Trophoblast cell (in vitro differentiated cells and primary cell): Measurements from ENCODE around the gene MACROH2A1.

Experiments
- DNase-seq, 2 donors: peaks; one replicate each; pipeline ENCODE4 v3.0.0-alpha.2; 2016
- H2AFZ ChIP-seq: 2 replicates; pipeline ENCODE4 v1.6.1; 2013; ENCODE audit warnings: low read length, moderate library complexity, mild to moderate bottlenecking; ENCODE audit not compliant: insufficient read depth, poor library complexity
- H2AK5ac ChIP-seq: 2 replicates; pipeline ENCODE4 v1.6.1; 2013; ENCODE audit warnings: mild to moderate bottlenecking, low read length
- H2BK120ac ChIP-seq: 2 replicates; pipeline ENCODE4 v1.6.1; 2013; ENCODE audit warnings: low read length, mild to moderate bottlenecking, moderate library complexity; ENCODE audit not compliant: insufficient read depth, poor library complexity
- H2BK12ac ChIP-seq: 2 replicates; pipeline ENCODE4 v1.6.1; 2013; ENCODE audit warnings: mild to moderate bottlenecking, low read length, moderate library complexity
- H2BK5ac ChIP-seq: 2 replicates; pipeline ENCODE4 v1.6.1; 2013; ENCODE audit warnings: low read length, low read depth, moderate library complexity, mild to moderate bottlenecking; ENCODE audit not compliant: poor library complexity
- H3K14ac ChIP-seq: 2 replicates; pipeline ENCODE4 v1.6.1; 2013; ENCODE audit warnings: mild to moderate bottlenecking, low read length
- H3K18ac ChIP-seq: 2 replicates; pipeline ENCODE4 v1.6.1; 2013; ENCODE audit warnings: mild to moderate bottlenecking, low read length
- H3K23ac ChIP-seq: 2 replicates; pipeline ENCODE4 v1.6.1; 2013; ENCODE audit warnings: low read length
- H3K27ac ChIP-seq: 2 replicates; pipeline ENCODE4 v1.5.1; 2013; ENCODE audit warnings: low read depth, mild to moderate bottlenecking, inconsistent platforms, low read length, moderate library complexity
- H3K27me3 ChIP-seq: 2 replicates; pipeline ENCODE4 v1.6.1; 2013; ENCODE audit warnings: inconsistent platforms, mild to moderate bottlenecking, low read length, moderate library complexity; ENCODE audit not compliant: insufficient read depth
- H3K36me3 ChIP-seq, 2 experiments: 1 replicate in 1 of 2; 2 replicates in 1 of 2; pipeline ENCODE4 v1.6.1; 2013; ENCODE audit warnings: low read length in 2 of 2, mild to moderate bottlenecking in 2 of 2, moderate library complexity in 1 of 2; ENCODE audit not compliant: insufficient read depth in 2 of 2, control insufficient read depth in 1 of 2
- H3K4ac ChIP-seq: 2 replicates; pipeline ENCODE4 v1.6.1; 2013; ENCODE audit warnings: low read depth, mild to moderate bottlenecking, low read length, moderate library complexity
- H3K4me1 ChIP-seq, 2 experiments: 1 replicate in 1 of 2; 2 replicates in 1 of 2; pipeline ENCODE4 v1.6.1; 2013; ENCODE audit warnings: low read length in 2 of 2, mild to moderate bottlenecking in 2 of 2, moderate library complexity in 1 of 2; ENCODE audit not compliant: insufficient read depth in 2 of 2, control insufficient read depth in 1 of 2
- H3K4me2 ChIP-seq: 2 replicates; pipeline ENCODE4 v1.6.1; 2013; ENCODE audit warnings: inconsistent platforms, mild to moderate bottlenecking, low read length, moderate library complexity
- H3K4me3 ChIP-seq: 2 replicates; pipeline ENCODE4 v1.5.1; 2013; ENCODE audit warnings: mild to moderate bottlenecking, low read depth, low read length, inconsistent platforms
- H3K79me1 ChIP-seq: one replicate; pipeline ENCODE4 v1.6.1; 2013; ENCODE audit warnings: low read length
- H3K79me2 ChIP-seq: 2 replicates; pipeline ENCODE4 v1.6.1; 2013; ENCODE audit warnings: low read length, mild to moderate bottlenecking; ENCODE audit not compliant: control insufficient read depth, insufficient read depth, poor library complexity
- H3K9ac ChIP-seq: 2 replicates; pipeline ENCODE4 v1.6.1; 2013; ENCODE audit warnings: mild to moderate bottlenecking, low read length
- H3K9me3 ChIP-seq: 2 replicates; pipeline ENCODE4 v1.6.1; 2013; ENCODE audit warnings: low read depth, mild to moderate bottlenecking, control low read depth, inconsistent platforms, low read length; ENCODE audit not compliant: insufficient read depth
- H4K12ac ChIP-seq: 2 replicates; pipeline ENCODE4 v1.6.1; 2013; ENCODE audit warnings: low read depth, mild to moderate bottlenecking, low read length, moderate library complexity
- H4K8ac ChIP-seq: 2 replicates; pipeline ENCODE4 v1.6.1; 2013; ENCODE audit warnings: low read depth, mild to moderate bottlenecking, low read length, moderate library complexity
- H4K91ac ChIP-seq: one replicate; pipeline ENCODE4 v1.6.1; 2013; ENCODE audit warnings: low read depth, mild to moderate bottlenecking, low read length, moderate library complexity
- WGBS: extraction: QIAGEN DNeasy Blood & Tissue Kit; methylation state at CpG from one replicate; pipeline ENCODE4 v1.1.7; 2013; ENCODE audit warnings: missing lambda C conversion rate; ENCODE audit not compliant: insufficient read length, insufficient coverage; ENCODE audit errors: extremely low coverage; 5-methylcytosine and 5-hydroxymethylcytosine counted together

Gene MACROH2A1

GRCh38 chr5:135377751-135378680 lies 21.0 kb downstream of the MACROH2A1 start:
- Histone ChIP-seq H3K4me1 (peaks cover 16 to 36% of the 10 kb centered on the region in 2 experiments), H4K12ac (no peak overlapping the region), H3K79me1 (peaks cover 1% of the 10 kb centered on the region), H4K8ac (no peak overlapping the region), H3K23ac (no peak overlapping the region), H3K9me3 (no peaks in the 10 kb centered on the region), H3K36me3 (peaks cover 22 to 43% of the 10 kb centered on the region in 2 experiments), H2AFZ (no peak overlapping the region), H2BK120ac (no peak overlapping the region), H3K27ac (no peak overlapping the region), H3K4ac (no peak overlapping the region), H2BK12ac (no peak overlapping the region), H3K18ac (peak overlapping the region; percentile 24), H4K91ac (peak overlapping the region; percentile 21), H2AK5ac (no peak overlapping the region), H3K4me3 (no peak overlapping the region), H2BK5ac (no peak overlapping the region), H3K4me2 (no peak overlapping the region), H3K9ac (no peak overlapping the region), H3K27me3 (no peaks in the 10 kb centered on the region), H3K79me2 (no peaks in the 10 kb centered on the region), H3K14ac (peak overlapping the region; percentile 8)
- DNase-seq, result no peak
- no CpG with 5 or more reads among the region's 17 CpGs for WGBS

- Histone ChIP-seq H4K91ac (no peak overlapping the region), H4K8ac (no peak overlapping the region), H3K9me3 (no peaks in the 10 kb centered on the region), H2BK120ac (no peak overlapping the region), H3K79me1 (peaks cover 5% of the 10 kb centered on the region), H3K4me3 (no peak overlapping the region), H3K4ac (no peak overlapping the region), H3K23ac (no peak overlapping the region), H2AK5ac (no peak overlapping the region), H3K14ac (no peak overlapping the region), H2BK5ac (no peak overlapping the region), H3K9ac (no peak overlapping the region), H2AFZ (no peak overlapping the region), H3K4me1 (peaks cover 16 to 39% of the 10 kb centered on the region in 2 experiments), H3K79me2 (no peaks in the 10 kb centered on the region), H3K27ac (no peak overlapping the region), H2BK12ac (no peak overlapping the region), H3K4me2 (no peak overlapping the region), H4K12ac (no peak overlapping the region), H3K36me3 (peaks cover 28 to 47% of the 10 kb centered on the region in 2 experiments), H3K18ac (no peak overlapping the region), H3K27me3 (no peaks in the 10 kb centered on the region)
- no CpG with 5 or more reads among the region's 13 CpGs for WGBS
- no peak for DNase-seq
Observed at GRCh38 chr5:135376961-135377624, 21.9 kb downstream of the MACROH2A1 start.

- H4K12ac ChIP-seq, result no peak overlapping the region
- no peaks in the 10 kb centered on the region for H3K9me3 ChIP-seq
- no peaks in the 10 kb centered on the region for H3K27me3 ChIP-seq
- no peak overlapping the region for H3K18ac ChIP-seq
- WGBS, result no CpG with 5 or more reads among the region's 6 CpGs
- H2AK5ac ChIP-seq, result no peak overlapping the region
- DNase-seq, result peak; percentile 58 to 62
- no peak overlapping the region for H3K4ac ChIP-seq
- H3K79me1 ChIP-seq, result peaks cover 5% of the 10 kb centered on the region
- no peak overlapping the region for H4K8ac ChIP-seq
- no peak overlapping the region for H3K14ac ChIP-seq
- H3K4me3 ChIP-seq, result no peak overlapping the region
- H3K27ac ChIP-seq, result no peak overlapping the region
- H2BK5ac ChIP-seq, result no peak overlapping the region
- no peaks in the 10 kb centered on the region for H3K79me2 ChIP-seq
- H2BK120ac ChIP-seq, result no peak overlapping the region
- H4K91ac ChIP-seq, result no peak overlapping the region
- H3K36me3 ChIP-seq, result peaks cover 30 to 47% of the 10 kb centered on the region in 2 experiments
- H3K23ac ChIP-seq, result no peak overlapping the region
- H3K4me1 ChIP-seq, result peaks cover 16 to 39% of the 10 kb centered on the region in 2 experiments
- no peak overlapping the region for H3K9ac ChIP-seq
- no peak overlapping the region for H2BK12ac ChIP-seq
- no peak overlapping the region for H3K4me2 ChIP-seq
- H2AFZ ChIP-seq, result no peak overlapping the region
Observed at GRCh38 chr5:135375040-135375793, 23.8 kb downstream of the MACROH2A1 start.

DNA sequence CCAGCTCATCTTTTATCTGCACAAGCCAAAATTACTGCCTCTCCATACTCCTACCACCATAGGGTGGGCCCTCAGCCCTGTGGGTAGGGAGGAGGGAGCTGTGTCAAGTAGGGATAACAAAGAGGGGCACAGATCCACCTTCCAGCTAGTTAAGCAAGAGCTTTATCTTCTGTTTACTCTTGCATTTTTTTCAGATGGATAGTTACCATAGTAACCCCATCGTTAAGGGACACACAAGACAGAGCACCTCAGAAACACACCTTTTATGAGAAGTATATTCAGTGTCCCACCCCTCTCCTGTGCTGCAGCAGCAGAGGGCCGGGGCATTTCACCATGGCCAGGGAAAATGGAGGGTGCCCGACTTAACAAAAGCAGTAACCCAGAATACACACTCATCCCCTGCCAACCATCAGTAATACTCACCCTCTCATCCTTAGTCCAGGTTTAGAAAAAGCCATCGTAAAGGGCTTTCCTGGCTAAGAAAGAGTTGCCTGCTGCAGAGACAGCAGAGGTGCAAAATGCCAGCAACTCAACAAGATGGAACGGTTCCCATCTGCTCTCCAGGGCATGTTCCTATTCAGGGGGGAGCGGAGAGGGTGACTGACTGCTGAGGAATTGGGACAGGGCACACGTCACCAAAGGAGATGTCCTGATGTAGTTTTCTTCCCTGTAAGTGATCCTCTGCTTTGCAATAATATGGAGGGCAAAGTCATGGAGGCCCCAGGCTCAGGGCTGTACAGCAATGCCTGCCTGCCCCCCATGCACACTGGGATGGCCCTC lies 25.1 kb downstream of the MACROH2A1 start:
- H3K9ac ChIP-seq, result no peak overlapping the region
- peaks cover 13 to 32% of the 10 kb centered on the region in 2 experiments for H3K4me1 ChIP-seq
- no peak overlapping the region for H4K12ac ChIP-seq
- no peaks in the 10 kb centered on the region for H3K27me3 ChIP-seq
- DNase-seq, result peak; percentile 72 to 74
- H3K4me3 ChIP-seq, result no peak overlapping the region
- peak overlapping the region; percentile 41 for H2BK12ac ChIP-seq
- H3K36me3 ChIP-seq, result peaks cover 42 to 54% of the 10 kb centered on the region in 2 experiments
- H3K18ac ChIP-seq, result no peak overlapping the region
- WGBS, result no CpG with 5 or more reads among the region's 7 CpGs
- no peak overlapping the region for H3K23ac ChIP-seq
- peaks cover 5% of the 10 kb centered on the region for H3K79me1 ChIP-seq
- H2AFZ ChIP-seq, result no peak overlapping the region
- H2BK5ac ChIP-seq, result no peak overlapping the region
- H2BK120ac ChIP-seq, result no peak overlapping the region
- H4K8ac ChIP-seq, result no peak overlapping the region
- no peak overlapping the region for H3K4ac ChIP-seq
- no peak overlapping the region for H3K14ac ChIP-seq
- H3K27ac ChIP-seq, result no peak overlapping the region
- H3K79me2 ChIP-seq, result no peaks in the 10 kb centered on the region
- no peak overlapping the region for H3K4me2 ChIP-seq
- H2AK5ac ChIP-seq, result no peak overlapping the region
- no peak overlapping the region for H4K91ac ChIP-seq
- no peaks in the 10 kb centered on the region for H3K9me3 ChIP-seq
